Suppressor macrophage treated with lipopolysaccharide for 1 hour (primary cell): ENCODE measurements around the gene PCF11.

Experiments used
- DNase-seq, 3 donors: peaks; one replicate each; pipeline ENCODE4 v3.0.0-alpha.2; 2020 to 2022

The PCF11 gene

GRCh38 chr11:83156144-83156995 is 561 bp upstream of the PCF11 start:
- DNase-seq: peak; percentile 51 to 100 (median 99)

- DNase-seq: peak; percentile 68 to 79 (median 69)
These were observed 844 bp downstream of the PCF11 start for GRCh38 chr11:83157594-83158356.

GRCh38 chr11:83158357-83158786 is 1.4 kb downstream of the PCF11 start:
- no peak for DNase-seq

GRCh38 chr11:83158965-83159901 is 2.3 kb downstream of the PCF11 start:
- DNase-seq: peak in 1 of 3 donors; percentile 30

- DNase-seq: peak; percentile 28 to 44 (median 41)
These were observed 3.3 kb downstream of the PCF11 start for GRCh38 chr11:83159902-83160865.

- DNase-seq: no peak
These were observed 4.8 kb downstream of the PCF11 start for GRCh38 chr11:83161610-83162199.

- DNase-seq: peak in 2 of 3 donors; percentile 12 to 48
These were observed 5.4 kb downstream of the PCF11 start for GRCh38 chr11:83162377-83162776.

- no peak for DNase-seq
These were observed 9.4 kb downstream of the PCF11 start for GRCh38 chr11:83166193-83166866.

GRCh38 chr11:83168756-83169155 is 11.8 kb downstream of the PCF11 start:
- DNase-seq: no peak

- DNase-seq: no peak
These were observed 13.9 kb downstream of the PCF11 start for GRCh38 chr11:83170865-83171264.

GRCh38 chr11:83172551-83172950 is 15.6 kb downstream of the PCF11 start:
- DNase-seq: peak in 2 of 3 donors; percentile 46 to 47

GRCh38 chr11:83174008-83174407 is 17.1 kb downstream of the PCF11 start:
- DNase-seq: peak in 2 of 3 donors; percentile 55 to 58

- no peak for DNase-seq
These were observed 18.9 kb downstream of the PCF11 start for GRCh38 chr11:83175815-83176214.

GRCh38 chr11:83181815-83182214 is 24.9 kb downstream of the PCF11 start:
- no peak for DNase-seq

- DNase-seq: no peak
These were observed 28.8 kb downstream of the PCF11 start for GRCh38 chr11:83185767-83186166.

GRCh38 chr11:83187465-83187864 is 30.5 kb downstream of the PCF11 start:
- no peak for DNase-seq

GRCh38 chr11:83191491-83191890 is 34.6 kb downstream of the PCF11 start:
- DNase-seq: no peak

GRCh38 chr11:83191986-83192385 is 35.1 kb downstream of the PCF11 start:
- no peak for DNase-seq

GRCh38 chr11:83192606-83193245 is 35.8 kb downstream of the PCF11 start:
- peak; percentile 63 to 73 (median 64) for DNase-seq
